ENCODE measurements around the gene OTUB1. TPM values are rescaled to one million over a fixed set of nuclear protein-coding genes. Genes with fewer than 3 reads are reported as not detected.
"Not testable (repeated sequence)": the region's sequence is repeated elsewhere in the genome, so short reads cannot be mapped to it uniquely, and the experiment has no call there.

OTUB1 gene, protein sequence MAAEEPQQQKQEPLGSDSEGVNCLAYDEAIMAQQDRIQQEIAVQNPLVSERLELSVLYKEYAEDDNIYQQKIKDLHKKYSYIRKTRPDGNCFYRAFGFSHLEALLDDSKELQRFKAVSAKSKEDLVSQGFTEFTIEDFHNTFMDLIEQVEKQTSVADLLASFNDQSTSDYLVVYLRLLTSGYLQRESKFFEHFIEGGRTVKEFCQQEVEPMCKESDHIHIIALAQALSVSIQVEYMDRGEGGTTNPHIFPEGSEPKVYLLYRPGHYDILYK
- 107 and 108 TPM in 2 replicates for total RNA-seq

DNA sequence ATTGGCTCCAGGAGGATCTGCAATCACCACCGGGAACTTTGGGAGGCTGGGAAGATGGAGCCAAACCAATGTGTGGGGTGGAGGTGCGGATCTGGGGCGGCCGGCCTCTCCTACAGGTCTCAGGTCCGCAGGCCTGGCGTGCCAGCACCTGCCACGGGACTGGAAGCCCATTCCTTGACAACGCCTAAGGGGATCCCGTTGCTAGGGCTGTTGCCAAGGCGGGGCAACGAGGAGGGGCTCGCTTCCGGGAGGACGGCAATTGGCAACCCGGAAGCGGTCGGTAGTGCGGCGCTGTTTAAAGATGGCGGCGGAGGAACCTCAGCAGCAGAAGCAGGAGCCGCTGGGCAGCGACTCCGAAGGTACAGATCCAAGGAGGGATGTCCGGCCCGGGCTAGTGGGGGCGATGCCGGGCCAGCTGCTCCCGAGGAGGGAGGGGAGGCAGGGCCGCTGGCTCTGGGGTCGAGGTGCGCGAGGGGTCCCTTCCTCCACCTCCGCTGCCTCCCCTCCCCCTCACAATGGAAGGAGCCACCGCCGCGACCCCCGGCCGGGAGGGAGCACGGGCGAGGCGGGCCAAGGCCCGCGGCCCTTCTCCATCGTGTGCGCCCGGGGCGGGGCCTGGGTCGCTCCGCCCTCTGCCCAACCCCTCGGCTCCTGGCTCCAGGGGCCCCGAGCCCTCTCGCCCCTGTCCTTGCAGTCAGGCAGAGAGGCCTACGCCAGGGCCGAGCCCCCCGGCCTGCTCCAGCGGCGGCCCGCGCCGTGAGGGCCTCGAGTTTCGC is at the start of gene OTUB1:
OTUB1 (plus strand) TSS at position 283 of the 776 bp plus-strand sequence; CDS start at position 302, 19 bp downstream.
- intact Hi-C loops (cut with micrococcal nuclease), result loop anchor here (1.0 to 5.0 kb wide), 7 partner anchors 12 to 331 kb away; partner anchors contain the start of genes COX8A, MACROD1, TRMT112 and ZFTA

DNA sequence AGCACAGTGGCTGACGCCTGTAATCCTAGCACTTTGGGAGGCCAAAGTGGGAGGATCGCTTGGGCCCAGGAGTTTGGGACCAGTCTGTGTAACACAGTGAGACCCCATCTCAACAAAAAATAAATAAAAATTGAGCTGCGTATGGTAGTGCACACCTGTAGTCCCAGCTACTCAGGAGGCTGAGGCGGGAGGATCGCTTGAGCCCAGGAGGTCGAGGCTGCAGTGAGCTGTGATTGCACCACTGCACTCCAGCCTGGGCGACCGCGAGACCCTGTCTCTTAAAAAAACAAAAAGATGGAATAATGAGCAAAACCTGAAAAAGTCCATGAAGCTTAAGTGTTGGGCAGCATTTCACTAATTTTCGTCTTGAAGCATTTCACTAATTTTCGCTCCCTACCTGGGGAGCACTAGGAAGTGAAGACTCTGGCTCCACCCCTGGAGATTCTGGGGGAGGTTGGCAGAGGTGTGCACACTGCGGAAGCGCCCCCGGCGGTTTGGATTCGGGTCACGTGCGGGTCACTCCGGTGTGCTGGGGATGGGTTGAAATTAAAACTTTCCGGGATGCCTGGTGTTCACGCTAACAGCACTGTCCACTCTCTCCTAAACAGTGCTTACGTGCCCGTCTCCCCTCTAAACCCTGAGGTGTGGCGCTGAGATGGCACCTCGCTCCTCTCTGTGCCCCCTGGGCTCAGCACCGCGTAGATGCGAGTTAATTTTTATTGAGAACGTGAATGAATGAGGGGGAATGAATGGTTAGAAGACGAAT is 48.3 kb upstream of the OTUB1 start:
- intact Hi-C loops (cut with micrococcal nuclease), result loop anchor here (1.0 to 2.0 kb wide), 9 partner anchors 19 to 331 kb away; partner anchors contain the start of genes COX8A, OTUB1 and STIP1

DNA sequence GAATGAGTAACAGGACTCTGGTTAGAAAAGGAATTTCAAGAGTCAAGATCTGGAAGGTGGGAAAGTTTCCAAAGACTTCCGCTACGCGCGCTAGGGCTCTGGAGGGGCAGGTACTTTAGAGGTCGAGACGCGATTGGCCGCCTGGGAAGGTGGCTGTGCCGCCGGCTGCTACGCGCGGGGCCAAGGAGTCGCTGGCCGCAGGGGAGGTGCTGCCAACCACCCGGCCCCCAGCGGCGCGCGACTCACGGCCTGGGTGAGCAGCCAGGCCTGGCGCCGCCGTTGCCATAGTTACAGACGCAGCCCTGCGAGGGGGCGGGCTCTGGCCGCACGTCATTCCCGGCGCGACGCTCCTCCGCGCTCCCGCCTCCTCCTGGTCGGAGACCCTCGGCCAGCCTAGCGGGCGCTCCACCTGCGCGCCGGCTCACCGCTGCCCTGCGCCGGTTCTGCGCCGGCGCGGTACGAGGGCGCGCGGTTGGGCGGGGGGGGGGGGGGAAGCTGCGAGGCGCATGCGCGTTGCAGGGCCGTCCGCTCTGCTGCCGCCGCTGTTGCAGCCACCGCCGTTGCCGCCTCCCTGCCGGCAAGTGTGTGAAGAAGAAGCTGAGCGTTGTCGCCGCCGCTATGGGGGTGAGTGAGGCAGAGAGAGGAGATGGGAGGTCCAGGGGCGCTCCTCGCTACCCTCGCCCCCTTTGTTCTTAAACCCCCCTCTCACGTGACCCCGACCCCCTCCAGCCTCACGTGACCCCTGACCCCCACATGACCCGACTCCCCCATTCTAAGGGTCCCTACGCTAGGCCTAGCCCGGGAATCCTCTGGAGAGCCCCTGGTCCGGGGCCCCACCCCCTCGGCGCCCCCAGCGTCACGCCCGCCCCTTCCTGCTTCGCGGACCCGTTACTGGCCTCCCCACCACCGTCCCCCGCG is 47.5 kb upstream of the OTUB1 start, which contains the start of gene NAA40:
NAA40 (plus strand) TSS at position 524 of the 918 bp plus-strand sequence; CDS start at position 619, 95 bp downstream.
- intact Hi-C loops (cut with micrococcal nuclease), result loop anchor here (1.0 to 2.0 kb wide), 9 partner anchors 20 to 331 kb away; partner anchors contain the start of genes COX8A, OTUB1 and STIP1

DNA sequence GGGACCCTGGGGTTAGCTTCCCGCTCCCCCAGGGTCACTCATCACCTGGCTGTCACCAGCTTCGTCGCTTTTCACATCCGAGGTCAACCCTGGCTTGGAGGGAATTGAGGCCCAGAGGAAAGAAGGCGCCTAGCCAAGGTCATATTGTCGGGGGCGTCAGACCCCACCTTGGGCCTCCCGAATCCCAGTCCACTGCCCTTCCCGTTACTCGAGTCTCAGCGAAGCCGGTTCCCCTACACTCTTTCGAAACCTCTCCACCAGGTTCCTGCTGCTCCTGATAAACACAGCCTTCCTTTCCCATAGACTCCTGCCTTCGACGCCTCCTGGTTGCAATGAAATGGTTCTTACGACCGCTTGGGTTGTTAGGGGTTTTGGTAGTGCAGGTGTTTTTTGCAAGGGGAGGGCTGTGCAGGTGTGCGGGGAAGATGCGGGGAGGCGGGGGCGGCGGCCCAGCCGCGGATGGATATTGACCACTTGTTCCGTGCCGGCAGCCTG is 46.8 kb upstream of the OTUB1 start:
- intact Hi-C loops (cut with micrococcal nuclease), result loop anchor here (2.0 kb wide), 3 partner anchors 21 to 247 kb away; partner anchors contain the start of gene STIP1

DNA sequence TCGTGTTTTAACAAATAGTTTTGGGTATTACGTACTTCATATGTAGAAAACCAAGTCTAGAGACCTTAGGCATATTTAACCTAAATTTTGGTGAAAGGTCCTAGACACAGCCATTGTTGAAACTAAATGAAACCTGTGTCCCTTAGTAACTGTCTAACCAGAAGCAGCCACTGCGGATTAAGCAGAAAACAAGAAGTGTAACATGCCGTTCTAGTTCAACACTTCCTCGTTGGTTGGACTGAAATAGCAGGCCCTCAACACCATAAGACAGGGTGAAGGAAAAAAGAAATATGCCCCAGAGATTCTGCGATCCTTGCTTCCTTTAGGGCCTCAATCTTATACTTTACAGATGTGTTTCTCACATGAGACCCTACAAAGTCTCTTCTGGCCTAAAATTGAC is 45.5 kb upstream of the OTUB1 start:
- intact Hi-C loops (cut with micrococcal nuclease), result no loop called here

DNA sequence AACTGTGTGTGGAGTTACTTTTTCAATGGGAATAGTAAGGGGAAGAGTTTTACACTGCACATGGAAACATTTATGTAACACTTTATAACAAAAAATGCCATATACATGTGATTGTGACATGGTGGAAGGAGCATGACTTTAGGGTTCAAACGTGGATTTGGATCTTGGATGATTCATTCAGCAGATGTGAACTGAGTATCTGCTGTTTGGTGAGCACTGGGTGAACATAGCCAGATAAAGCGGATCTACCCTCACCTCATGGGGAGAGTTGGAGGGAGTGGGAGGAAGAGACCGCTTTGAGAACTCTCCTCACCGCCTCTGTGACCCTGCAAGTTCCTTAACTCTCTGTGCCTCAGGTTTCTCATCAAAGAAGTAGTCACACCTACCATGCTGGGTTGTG is 44.3 kb upstream of the OTUB1 start:
- intact Hi-C loops (cut with micrococcal nuclease), result no loop called here

DNA sequence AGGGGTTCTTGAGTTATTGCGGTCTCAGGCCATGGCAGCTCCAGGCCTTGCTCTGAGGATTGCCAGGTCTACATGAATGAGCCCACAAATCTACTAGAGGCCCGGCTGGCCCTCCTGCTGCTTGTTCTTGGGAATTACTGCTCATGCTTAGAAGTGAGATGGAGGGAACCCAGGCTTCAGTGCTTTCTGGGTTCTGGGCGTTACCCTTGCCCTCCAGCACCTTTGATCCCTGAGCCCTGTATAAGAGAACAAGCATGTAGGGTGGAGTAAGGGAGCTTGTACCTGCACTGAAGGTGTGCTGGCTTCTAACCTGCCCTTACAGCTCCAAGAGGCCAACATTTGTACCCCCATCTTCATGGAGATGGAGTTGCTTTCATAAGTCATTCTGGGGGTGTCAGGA is 43.4 kb upstream of the OTUB1 start:
- intact Hi-C loops (cut with micrococcal nuclease), result no loop called here

DNA sequence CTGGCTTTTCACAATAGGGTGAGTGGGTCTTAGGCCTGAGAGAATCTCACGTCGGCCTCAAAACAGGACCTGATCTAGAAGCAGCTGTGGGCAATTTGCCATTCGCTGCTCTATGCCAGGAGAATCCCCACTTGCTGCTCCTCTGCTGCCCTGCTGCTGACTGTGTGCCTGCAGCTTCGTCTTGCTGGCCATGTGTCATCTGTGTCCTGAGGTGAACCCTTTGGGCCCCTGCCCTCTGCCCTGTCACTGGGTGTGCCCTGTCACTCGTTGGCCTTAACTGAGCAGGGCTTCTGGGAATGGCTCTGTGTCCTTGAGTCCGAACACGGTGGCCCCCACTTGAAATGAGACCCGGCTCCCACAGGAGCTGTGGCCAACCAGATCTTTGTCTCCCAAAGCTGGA is 41.3 kb upstream of the OTUB1 start:
- intact Hi-C loops (cut with micrococcal nuclease), result loop anchor here (1.0 to 2.0 kb wide), 2 partner anchors 108 to 178 kb away; no protein-coding TSS in a partner anchor

DNA sequence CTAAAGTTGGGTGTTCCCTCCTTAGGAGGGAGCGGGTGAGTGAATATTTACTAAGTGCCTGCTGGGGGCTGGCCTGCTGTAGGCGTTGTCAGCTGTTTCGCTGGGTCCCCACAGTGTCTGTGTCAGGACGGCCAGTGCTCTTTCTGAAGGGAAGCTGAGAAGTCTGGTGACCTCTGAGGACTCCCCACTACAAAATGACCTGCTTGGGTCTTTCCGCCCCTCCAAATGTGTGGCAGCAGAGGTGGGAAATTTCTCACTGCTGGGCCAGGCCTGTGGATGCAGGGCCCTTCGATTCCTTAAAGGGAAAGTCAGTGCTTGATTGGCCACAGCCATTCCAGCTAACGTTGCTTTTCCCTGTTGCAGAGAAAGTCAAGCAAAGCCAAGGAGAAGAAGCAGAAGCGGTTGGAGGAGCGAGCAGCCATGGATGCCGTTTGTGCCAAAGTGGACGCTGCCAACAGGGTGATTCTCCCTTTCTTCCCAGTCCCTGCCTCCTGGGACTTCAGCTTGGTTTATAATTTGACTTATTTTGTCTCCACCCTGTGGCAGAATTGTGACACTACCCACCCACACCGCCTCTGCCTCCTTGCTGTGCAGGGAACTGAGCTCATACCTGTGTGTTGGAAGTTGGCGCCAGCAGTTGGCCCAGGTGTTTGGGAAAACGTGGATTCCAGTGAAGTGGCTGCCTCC is 40.6 kb upstream of the OTUB1 start:
- intact Hi-C loops (cut with micrococcal nuclease), result loop anchor here (1.0 to 2.0 kb wide), 2 partner anchors 108 to 179 kb away; no protein-coding TSS in a partner anchor

DNA sequence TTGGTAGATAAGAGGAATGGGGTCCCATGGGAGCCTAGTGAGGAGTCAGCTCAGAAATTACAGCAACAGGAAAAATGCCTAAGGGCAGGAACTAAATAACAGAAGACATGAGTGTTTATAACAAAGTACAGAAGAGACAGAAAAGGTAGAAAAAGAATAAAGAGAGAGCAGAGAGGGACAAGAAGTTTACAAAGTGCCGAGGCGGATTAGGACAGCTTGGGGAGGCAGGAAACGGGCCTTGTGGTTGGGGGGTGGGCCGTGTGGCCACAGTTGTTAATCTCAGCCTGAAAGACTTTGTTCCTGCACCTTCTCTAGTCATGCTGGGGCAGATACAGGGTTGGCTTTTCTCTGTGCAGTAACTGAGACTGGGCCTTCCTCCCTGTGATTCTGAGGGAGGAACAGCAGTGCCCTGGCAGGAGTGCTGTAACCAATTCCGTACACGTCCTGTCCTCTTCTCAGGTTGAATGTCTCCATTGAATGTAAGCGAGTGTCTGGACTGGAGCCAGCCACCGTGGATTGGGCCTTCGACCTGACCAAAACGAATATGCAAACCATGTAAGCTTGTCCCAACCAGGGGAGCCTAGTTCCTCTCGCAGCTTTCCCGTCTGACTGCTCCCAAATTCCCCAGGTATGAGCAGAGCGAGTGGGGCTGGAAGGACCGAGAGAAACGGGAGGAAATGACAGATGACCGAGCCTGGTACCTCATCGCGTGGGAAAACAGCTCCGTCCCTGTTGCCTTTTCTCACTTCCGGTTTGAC is 34.3 kb upstream of the OTUB1 start:
- intact Hi-C loops (cut with micrococcal nuclease), result no loop called here

DNA sequence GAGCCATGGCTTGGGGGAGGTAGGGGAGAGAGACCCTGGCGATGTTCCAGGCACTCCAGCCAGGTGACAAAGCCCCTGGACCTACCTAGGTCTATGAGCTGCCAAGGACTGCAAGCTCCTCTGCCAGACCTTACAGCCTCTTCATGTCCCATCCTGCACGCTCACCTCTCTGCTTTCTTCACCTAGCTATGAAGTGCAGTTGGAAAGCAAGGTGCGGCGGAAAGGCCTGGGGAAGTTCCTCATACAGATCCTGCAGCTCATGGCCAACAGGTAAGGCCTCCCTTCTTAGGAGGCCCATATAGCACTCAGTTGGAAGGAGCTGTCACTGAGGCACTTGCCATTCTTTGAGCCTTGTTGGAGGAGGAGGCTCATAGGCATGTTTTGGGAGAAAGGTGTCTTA is 33.7 kb upstream of the OTUB1 start:
- intact Hi-C loops (cut with micrococcal nuclease), result no loop called here

DNA sequence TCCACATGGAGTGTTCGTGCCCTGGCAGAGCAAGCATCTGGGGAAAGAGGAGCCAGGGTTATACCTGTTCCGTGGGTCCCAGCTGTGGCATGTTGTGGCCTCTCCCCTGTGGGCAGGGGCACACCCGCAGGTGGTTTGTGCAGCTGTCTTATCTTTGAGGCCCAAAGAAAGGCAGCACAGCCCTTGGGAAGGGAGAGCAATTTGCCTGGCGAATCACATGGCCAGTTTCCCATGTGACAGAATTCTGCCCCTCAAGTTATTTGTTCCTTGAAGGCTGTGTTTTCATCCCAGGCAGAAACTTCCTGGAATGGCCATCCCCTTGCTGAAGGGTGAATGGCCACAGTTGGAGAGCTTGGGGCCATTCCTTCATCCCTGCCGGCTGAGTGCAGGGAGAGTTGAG is 28.2 kb upstream of the OTUB1 start:
- intact Hi-C loops (cut with micrococcal nuclease), result no loop called here

DNA sequence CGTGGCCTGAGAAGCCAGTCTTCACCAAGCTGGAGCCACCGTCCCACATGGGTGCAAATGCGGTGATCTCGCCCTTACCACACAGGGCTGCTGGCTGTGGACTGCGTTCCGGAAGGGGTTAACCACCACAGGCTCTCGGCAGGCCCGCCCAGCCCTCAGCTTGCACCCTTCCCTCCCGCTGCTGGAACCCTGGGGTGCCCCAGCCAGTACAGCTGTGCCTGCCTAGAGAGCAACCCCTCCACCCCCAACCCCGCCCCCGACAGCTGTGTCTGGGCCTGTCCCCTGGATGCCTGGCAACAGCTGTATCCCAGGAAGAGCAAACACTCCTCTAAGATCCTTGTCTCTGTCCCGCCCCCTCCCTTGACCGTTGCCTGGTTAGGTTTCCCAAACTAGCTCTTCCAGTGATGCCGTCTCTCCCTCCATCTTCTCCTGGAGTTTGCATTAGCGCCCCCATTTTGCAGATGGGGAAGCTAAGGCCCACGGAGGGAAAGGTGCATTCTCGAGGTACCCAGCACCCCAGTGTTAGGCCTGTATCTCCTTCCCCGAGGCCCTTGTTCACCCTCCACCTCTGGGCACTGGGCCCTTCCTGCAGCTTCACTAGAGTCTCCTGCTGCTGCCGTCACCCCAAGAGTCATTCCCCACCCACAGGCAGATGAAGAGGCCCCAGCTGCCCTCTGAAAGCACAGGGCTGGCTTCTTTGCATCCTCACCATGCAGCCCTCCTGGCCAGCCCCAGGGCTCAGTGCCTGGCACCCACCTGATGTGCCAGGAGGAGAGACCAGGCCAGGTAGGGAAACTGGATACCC is 24.4 kb upstream of the OTUB1 start:
- intact Hi-C loops (cut with micrococcal nuclease), result no loop called here

DNA sequence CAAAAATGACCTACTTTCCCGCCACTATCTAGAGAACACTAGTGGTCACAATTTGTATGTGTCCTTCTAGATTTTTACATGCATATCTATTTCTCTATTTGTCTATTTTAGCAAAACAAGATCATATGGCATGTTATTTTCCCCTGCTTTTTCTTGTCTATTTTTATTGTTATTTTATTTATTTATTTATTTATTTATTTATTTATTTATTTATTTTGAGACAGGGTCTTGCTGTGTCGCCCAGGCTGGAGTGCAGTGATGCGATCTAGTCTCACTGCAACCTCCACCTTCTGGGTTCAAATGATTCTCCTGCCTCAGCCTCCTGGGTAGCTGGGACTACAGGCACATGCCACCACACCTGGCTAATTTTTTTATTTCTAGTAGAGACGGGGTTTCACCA is 22.3 kb upstream of the OTUB1 start:
- intact Hi-C loops (cut with micrococcal nuclease), result not testable (repeated sequence)

DNA sequence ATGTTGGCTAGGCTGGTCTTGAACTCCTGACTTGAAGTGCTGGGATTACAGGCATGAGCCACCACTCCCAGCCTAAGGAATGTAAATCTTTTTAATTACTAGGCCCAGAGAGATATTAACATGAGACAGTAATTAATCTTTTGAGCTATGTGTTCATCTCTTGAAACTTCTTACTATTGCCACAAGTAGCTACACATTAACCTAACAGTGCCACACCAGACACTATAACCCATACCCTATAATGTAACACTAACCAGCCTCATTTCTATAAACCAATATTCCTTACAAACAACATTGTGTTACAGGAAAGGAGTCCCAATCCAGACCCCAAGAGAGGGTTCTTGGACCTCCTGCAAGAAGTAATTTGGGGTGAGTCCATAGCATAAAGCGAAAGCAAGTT is 19.8 kb upstream of the OTUB1 start:
- intact Hi-C loops (cut with micrococcal nuclease), result no loop called here

DNA sequence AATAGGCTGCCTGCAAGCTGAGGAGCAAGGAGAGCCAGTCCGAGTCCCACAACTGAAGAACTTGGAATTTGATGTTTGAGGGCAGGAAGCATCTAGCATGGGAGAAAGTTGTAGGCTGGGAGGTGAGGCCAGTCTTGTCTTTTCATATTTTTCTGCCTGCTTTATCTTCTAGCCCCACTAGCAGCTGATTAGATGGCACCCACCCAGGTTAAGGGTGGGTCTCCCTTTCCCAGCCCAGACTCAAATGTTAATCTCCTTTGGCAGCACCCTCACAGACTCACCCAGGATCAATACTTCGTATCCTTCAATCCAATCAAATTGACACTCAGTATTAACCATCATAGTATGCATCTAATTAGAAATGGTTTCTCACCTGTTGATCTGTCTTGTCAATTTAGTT is 16.8 kb upstream of the OTUB1 start:
- intact Hi-C loops (cut with micrococcal nuclease), result no loop called here

DNA sequence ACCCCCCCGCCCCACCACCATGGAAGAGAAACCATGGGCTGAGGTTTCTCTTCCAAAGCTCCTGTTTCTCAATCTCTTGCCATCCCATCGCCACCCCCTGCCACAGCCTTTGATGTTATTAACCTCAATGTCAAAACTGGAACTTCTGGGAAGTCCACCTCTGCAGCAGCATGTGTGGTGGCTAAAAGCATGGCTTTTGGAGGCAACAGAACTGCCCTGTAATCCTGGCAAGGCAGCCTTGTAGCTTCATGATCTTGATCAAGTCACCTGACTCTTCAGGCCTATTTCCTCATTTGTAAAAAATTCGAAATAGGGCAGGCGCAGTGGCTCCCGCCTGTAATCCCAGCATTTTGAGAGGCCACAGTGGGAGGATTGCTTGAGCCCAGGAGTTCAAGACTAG is 15.3 kb upstream of the OTUB1 start:
- intact Hi-C loops (cut with micrococcal nuclease), result no loop called here

DNA sequence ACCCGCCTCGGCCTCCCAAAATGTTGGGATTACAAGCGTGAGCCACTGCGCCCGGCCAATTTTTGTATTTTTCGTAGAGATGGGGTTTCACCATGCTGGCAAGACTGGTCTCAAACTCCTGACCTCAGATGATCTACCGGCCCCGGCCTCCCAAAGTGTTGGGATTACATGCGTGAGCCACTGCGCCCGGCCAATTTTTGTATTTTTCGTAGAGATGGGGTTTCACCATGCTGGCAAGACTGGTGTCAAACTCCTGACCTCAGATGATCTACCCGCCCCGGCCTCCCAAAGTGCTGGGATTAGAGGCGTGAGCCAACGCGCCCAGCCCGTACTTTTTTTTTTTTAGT is 12.4 kb upstream of the OTUB1 start:
- intact Hi-C loops (cut with micrococcal nuclease), result loop anchor here (1.0 kb wide), 10 partner anchors 12 to 331 kb away; partner anchors contain the start of genes ESRRA, OTUB1 and RTN3
